ENCODE data around the gene ARMC2.

The ARMC2 gene

GRCh38 chr6:108988296-108988695, 140.1 kb downstream of the ARMC2 start:
- DNase-seq (ENCODE audit: low spot score), result no peak

GRCh38 chr6:108988765-108989164, 140.5 kb downstream of the ARMC2 start:
- no peak for DNase-seq (ENCODE audit: low spot score)

GRCh38 chr6:108989700-108990099, 141.5 kb downstream of the ARMC2 start:
- DNase-seq (ENCODE audit: low spot score), result no peak

GRCh38 chr6:108993876-108994275, 145.7 kb downstream of the ARMC2 start:
- peak; percentile 4 for DNase-seq (ENCODE audit: low spot score)

- DNase-seq (ENCODE audit: low spot score), result no peak
Observed at GRCh38 chr6:108995296-108995695, 147.1 kb downstream of the ARMC2 start.

GRCh38 chr6:108996208-108996607, 148.0 kb downstream of the ARMC2 start:
- DNase-seq (ENCODE audit: low spot score), result no peak

GRCh38 chr6:108998485-108998884, 150.3 kb downstream of the ARMC2 start:
- no peak for DNase-seq (ENCODE audit: low spot score)

GRCh38 chr6:108999428-108999827, 151.2 kb downstream of the ARMC2 start:
- DNase-seq (ENCODE audit: low spot score), result no peak

- no peak for DNase-seq (ENCODE audit: low spot score)
Observed at GRCh38 chr6:109000289-109000688, 152.1 kb downstream of the ARMC2 start.

- peak; percentile 6 for DNase-seq (ENCODE audit: low spot score)
Observed at GRCh38 chr6:109001291-109001894, 153.2 kb downstream of the ARMC2 start.

GRCh38 chr6:109002051-109002697, 154.0 kb downstream of the ARMC2 start:
- no peak for DNase-seq (ENCODE audit: low spot score)

- no peak for DNase-seq (ENCODE audit: low spot score)
Observed at GRCh38 chr6:109002882-109003281, 154.7 kb downstream of the ARMC2 start.

GRCh38 chr6:109006818-109007217, 158.6 kb downstream of the ARMC2 start:
- no peak for DNase-seq (ENCODE audit: low spot score)

GRCh38 chr6:109007521-109007920, 159.3 kb downstream of the ARMC2 start:
- DNase-seq (ENCODE audit: low spot score), result no peak

- no peak for DNase-seq (ENCODE audit: low spot score)
Observed at GRCh38 chr6:109008054-109008453, 159.8 kb downstream of the ARMC2 start.

GRCh38 chr6:109008537-109009235, 160.5 kb downstream of the ARMC2 start:
- no peak for DNase-seq (ENCODE audit: low spot score)

- DNase-seq (ENCODE audit: low spot score), result peak; percentile 65
Observed at GRCh38 chr6:109009236-109009961, 161.2 kb downstream of the ARMC2 start.

- DNase-seq (ENCODE audit: low spot score), result no peak
Observed at GRCh38 chr6:109009962-109010704, 161.9 kb downstream of the ARMC2 start.

- no peak for DNase-seq (ENCODE audit: low spot score)
Observed at GRCh38 chr6:109010705-109011102, 162.5 kb downstream of the ARMC2 start.

GRCh38 chr6:109013656-109014305, 165.6 kb downstream of the ARMC2 start:
- no peak for DNase-seq (ENCODE audit: low spot score)

GRCh38 chr6:109014606-109015005, 166.4 kb downstream of the ARMC2 start:
- no peak for DNase-seq (ENCODE audit: low spot score)
